GM12891 (cell line): ENCODE measurements around the gene ARGLU1.

ENCODE experiments used
- DNase-seq: peaks from one replicate; pipeline ENCODE4 v3.0.0; 2011; ENCODE audit warnings: low spot score; ENCODE audit not compliant: insufficient read length
- FAIRE-seq: peaks from 2 replicates; lab custom pipeline; 2011; peaks lifted over from hg19 to GRCh38; lab: Jason Lieb, UNC
- PAX5 ChIP-seq: IDR thresholded peaks from 2 replicates; pipeline ENCODE4 v1.6.1; 2011; ENCODE audit warnings: low read length, moderate library complexity, mild to moderate bottlenecking; ENCODE audit not compliant: insufficient read depth, severe bottlenecking
- POLR2A ChIP-seq: IDR thresholded peaks from 2 replicates; pipeline ENCODE4 v1.6.1; 2011; ENCODE audit warnings: low read depth, low read length, control low read depth
- POLR2AphosphoS5 ChIP-seq: IDR thresholded peaks from 2 replicates; pipeline ENCODE4 v1.6.1; 2011; ENCODE audit warnings: low read depth, low read length, control low read depth
- POU2F2 ChIP-seq: IDR thresholded peaks from 2 replicates; pipeline ENCODE4 v1.6.1; 2011; ENCODE audit warnings: low read depth, mild to moderate bottlenecking, control low read depth, low read length, moderate library complexity
- SPI1 ChIP-seq: IDR thresholded peaks from 2 replicates; pipeline ENCODE4 v1.6.1; 2011; ENCODE audit warnings: low read depth, low read length, control low read depth
- TAF1 ChIP-seq: IDR thresholded peaks from 2 replicates; pipeline ENCODE4 v1.6.1; 2011; ENCODE audit warnings: low read depth, low read length, control low read depth

ARGLU1 gene

GRCh38 chr13:106533943-106534638 is 33.8 kb downstream of the ARGLU1 start:
- FAIRE-seq (no peak), DNase-seq (no peak)
- TF ChIP-seq PAX5 (no peak), POLR2A (no peak), TAF1 (no peak), SPI1 (no peak), POU2F2 (no peak), POLR2AphosphoS5 (no peak)

- FAIRE-seq (no peak), DNase-seq (no peak)
- no peak for TF ChIP-seq SPI1
- no peak for TF ChIP-seq PAX5
- no peak for TF ChIP-seq POLR2A
- no peak for TF ChIP-seq POLR2AphosphoS5
- no peak for TF ChIP-seq TAF1
- no peak for TF ChIP-seq POU2F2
Measured at GRCh38 chr13:106533101-106533942, 34.6 kb downstream of the ARGLU1 start.

- no peak for TF ChIP-seq POU2F2
- DNase-seq: no peak
- FAIRE-seq: no peak
Measured at GRCh38 chr13:106532111-106532929, 35.6 kb downstream of the ARGLU1 start.

GRCh38 chr13:106530980-106531481 is 36.9 kb downstream of the ARGLU1 start:
- FAIRE-seq: no peak
- no peak for DNase-seq
- TF ChIP-seq TAF1 (no peak), POU2F2 (no peak), POLR2AphosphoS5 (no peak), PAX5 (no peak), POLR2A (no peak), SPI1 (no peak)

- DNase-seq (no peak), FAIRE-seq (no peak)
- TF ChIP-seq POU2F2 (no peak), SPI1 (no peak), POLR2A (no peak)
Measured at GRCh38 chr13:106530171-106530851, 37.6 kb downstream of the ARGLU1 start.

GRCh38 chr13:106529415-106530170 is 38.3 kb downstream of the ARGLU1 start:
- TF ChIP-seq POLR2A (no peak), POLR2AphosphoS5 (no peak), TAF1 (no peak), SPI1 (no peak), POU2F2 (no peak), PAX5 (no peak)
- no peak for DNase-seq

GRCh38 chr13:106528718-106529414 is 39.1 kb downstream of the ARGLU1 start:
- TF ChIP-seq SPI1 (no peak), POLR2AphosphoS5 (no peak), PAX5 (no peak), POLR2A (no peak), TAF1 (no peak), POU2F2 (no peak)
- no peak for DNase-seq
- no peak for FAIRE-seq

More at GRCh38 chr13:106529415-106530170, 38.3 kb downstream of the ARGLU1 start:
- FAIRE-seq: no peak

GRCh38 chr13:106527826-106528225 is 40.1 kb downstream of the ARGLU1 start:
- TF ChIP-seq TAF1: no peak
- no peak for TF ChIP-seq POLR2A
- TF ChIP-seq SPI1: no peak
- FAIRE-seq (no peak), DNase-seq (no peak)
